Measurements from ENCODE around the gene PTPRN2. TPM values are rescaled to one million over a fixed set of nuclear protein-coding genes. Genes with fewer than 3 reads are reported as not detected.

Gene PTPRN2
- total RNA-seq, 2 experiments from 2014 or later: 4.7 to 4.8 TPM

- DNase-seq: no peak
- ChIA-PET CTCF (no interaction called here), POLR2A (no interaction called here)
- Mint-ChIP-seq H3K4me1 (no peaks in the 10 kb centered on the region), H3K36me3 (ENCODE audit: low read depth) (no peaks in the 10 kb centered on the region), H3K27ac (no peak overlapping the region), H3K4me3 (no peak overlapping the region), H3K9me3 (peaks cover 40% of the 10 kb centered on the region), H3K27me3 (no peaks in the 10 kb centered on the region)
These were observed 478.1 kb downstream of the PTPRN2 start for GRCh38 chr7:158109364-158110033.

GRCh38 chr7:158108646-158109293 lies 478.9 kb downstream of the PTPRN2 start:
- peaks cover 40% of the 10 kb centered on the region for H3K9me3 Mint-ChIP-seq
- ChIA-PET CTCF (no interaction called here), POLR2A (no interaction called here)
- H3K36me3 Mint-ChIP-seq (ENCODE audit: low read depth): no peaks in the 10 kb centered on the region
- H3K4me1 Mint-ChIP-seq: no peaks in the 10 kb centered on the region
- no peak for DNase-seq
- H3K4me3 Mint-ChIP-seq: no peak overlapping the region
- no peak overlapping the region for H3K27ac Mint-ChIP-seq
- H3K27me3 Mint-ChIP-seq: no peaks in the 10 kb centered on the region

DNA sequence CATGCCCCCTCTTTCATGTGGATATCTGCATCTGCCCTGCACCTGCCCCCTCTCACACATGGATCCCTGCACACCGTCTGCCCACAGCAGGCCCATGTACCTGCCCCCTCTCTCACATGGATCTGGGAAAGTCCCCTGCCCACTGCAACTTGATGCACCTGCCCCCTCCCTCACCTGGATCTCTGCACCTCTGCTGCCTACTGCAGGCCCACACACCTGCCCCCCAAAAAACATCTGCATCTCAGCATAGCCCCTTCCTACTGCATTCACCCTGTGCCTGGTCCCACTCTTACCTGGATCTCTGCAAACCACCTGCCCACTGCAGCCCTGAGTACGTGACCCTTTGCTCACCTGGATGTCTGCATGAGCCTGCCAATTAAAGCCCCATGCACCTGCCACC lies 479.8 kb downstream of the PTPRN2 start:
- ChIA-PET POLR2A (no interaction called here), CTCF (no interaction called here)
- Mint-ChIP-seq H3K9me3 (peaks cover 32% of the 10 kb centered on the region), H3K27me3 (no peaks in the 10 kb centered on the region), H3K4me3 (no peak overlapping the region), H3K36me3 (ENCODE audit: low read depth) (no peaks in the 10 kb centered on the region), H3K4me1 (no peaks in the 10 kb centered on the region), H3K27ac (no peak overlapping the region)
- no peak for DNase-seq

GRCh38 chr7:158106272-158106671 lies 481.4 kb downstream of the PTPRN2 start:
- no peak for DNase-seq
- no peaks in the 10 kb centered on the region for H3K27me3 Mint-ChIP-seq
- no peaks in the 10 kb centered on the region for H3K36me3 Mint-ChIP-seq (ENCODE audit: low read depth)
- no peaks in the 10 kb centered on the region for H3K4me1 Mint-ChIP-seq
- H3K9me3 Mint-ChIP-seq: peaks cover 25% of the 10 kb centered on the region
- no peak overlapping the region for H3K4me3 Mint-ChIP-seq
- POLR2A ChIA-PET: no interaction called here
- no peak overlapping the region for H3K27ac Mint-ChIP-seq
- CTCF ChIA-PET: no interaction called here

GRCh38 chr7:158103378-158103777 lies 484.2 kb downstream of the PTPRN2 start:
- CTCF ChIA-PET: no interaction called here
- Mint-ChIP-seq H3K9me3 (peaks cover 19% of the 10 kb centered on the region), H3K36me3 (ENCODE audit: low read depth) (no peaks in the 10 kb centered on the region), H3K27ac (no peak overlapping the region), H3K27me3 (no peaks in the 10 kb centered on the region), H3K4me1 (no peaks in the 10 kb centered on the region), H3K4me3 (no peak overlapping the region)
- POLR2A ChIA-PET: no interaction called here
- no peak for DNase-seq

DNA sequence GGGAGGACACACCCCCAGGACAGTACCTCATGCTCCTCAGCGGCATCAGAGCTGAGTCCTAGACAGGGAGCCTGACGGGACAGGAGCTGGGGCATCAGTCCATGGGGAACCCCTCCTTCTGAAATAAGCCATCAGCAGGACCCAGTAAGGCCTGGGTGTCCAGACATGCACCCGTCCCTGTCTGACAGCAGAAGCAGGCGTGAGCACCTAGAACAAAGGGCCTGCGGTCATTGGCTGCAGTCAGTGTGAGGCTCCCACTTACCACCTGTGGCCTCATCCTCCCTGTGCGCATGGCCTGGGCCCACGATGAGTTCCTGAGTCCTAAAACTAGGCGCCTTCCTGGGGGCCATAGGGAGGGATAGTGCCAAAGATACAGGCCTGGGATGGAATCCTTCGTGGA lies 484.7 kb downstream of the PTPRN2 start:
- no peak for DNase-seq
- peaks cover 16% of the 10 kb centered on the region for H3K9me3 Mint-ChIP-seq
- no peak overlapping the region for H3K4me3 Mint-ChIP-seq
- H3K4me1 Mint-ChIP-seq: no peaks in the 10 kb centered on the region
- H3K27ac Mint-ChIP-seq: no peak overlapping the region
- no peaks in the 10 kb centered on the region for H3K27me3 Mint-ChIP-seq
- H3K36me3 Mint-ChIP-seq (ENCODE audit: low read depth): no peaks in the 10 kb centered on the region
- ChIA-PET POLR2A (no interaction called here), CTCF (no interaction called here)

DNA sequence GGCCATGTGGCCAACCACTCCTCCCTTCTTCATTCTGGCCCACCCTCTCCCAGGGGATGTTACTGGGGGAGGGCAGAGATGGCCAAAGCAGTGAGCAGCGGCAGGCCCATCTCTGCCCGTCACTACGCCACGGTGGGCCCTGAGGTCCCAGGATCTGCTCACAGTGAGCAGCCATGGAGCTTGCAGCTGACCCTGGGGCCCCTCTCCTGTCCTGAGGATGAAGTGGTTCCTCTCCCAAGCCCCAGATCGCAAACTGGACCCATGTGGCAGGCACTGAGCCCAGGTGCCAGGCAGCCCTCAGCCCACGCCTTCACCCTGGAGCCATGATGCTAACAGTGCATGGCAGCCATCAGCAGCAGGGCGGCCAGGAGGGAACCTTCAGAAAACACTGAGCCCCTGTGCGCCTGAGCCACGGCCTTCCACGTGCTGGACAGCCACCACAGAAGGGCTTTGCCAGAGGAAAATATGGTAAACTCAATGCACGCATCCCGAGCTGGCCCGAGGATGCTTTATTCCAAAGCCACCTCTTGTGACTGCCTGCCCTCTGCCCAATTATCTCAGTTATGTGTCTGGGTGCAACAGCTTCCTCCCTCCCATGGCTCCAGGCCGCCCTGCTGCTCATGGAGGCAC lies 485.7 kb downstream of the PTPRN2 start:
- no peak overlapping the region for H3K4me3 Mint-ChIP-seq
- H3K36me3 Mint-ChIP-seq (ENCODE audit: low read depth): no peaks in the 10 kb centered on the region
- H3K9me3 Mint-ChIP-seq: peaks cover 13% of the 10 kb centered on the region
- POLR2A ChIA-PET: no interaction called here
- no peaks in the 10 kb centered on the region for H3K27me3 Mint-ChIP-seq
- no peaks in the 10 kb centered on the region for H3K4me1 Mint-ChIP-seq
- CTCF ChIA-PET: no interaction called here
- no peak for DNase-seq
- H3K27ac Mint-ChIP-seq: no peak overlapping the region

- DNase-seq: no peak
- no peaks in the 10 kb centered on the region for H3K4me1 Mint-ChIP-seq
- H3K9me3 Mint-ChIP-seq: peaks cover 13% of the 10 kb centered on the region
- no peaks in the 10 kb centered on the region for H3K36me3 Mint-ChIP-seq (ENCODE audit: low read depth)
- no peak overlapping the region for H3K27ac Mint-ChIP-seq
- ChIA-PET CTCF (no interaction called here), POLR2A (no interaction called here)
- no peaks in the 10 kb centered on the region for H3K27me3 Mint-ChIP-seq
- no peak overlapping the region for H3K4me3 Mint-ChIP-seq
These were observed 489.2 kb downstream of the PTPRN2 start for GRCh38 chr7:158098125-158099030.

GRCh38 chr7:158097453-158098124 lies 490.0 kb downstream of the PTPRN2 start:
- Mint-ChIP-seq H3K27me3 (no peaks in the 10 kb centered on the region), H3K36me3 (ENCODE audit: low read depth) (no peaks in the 10 kb centered on the region), H3K4me3 (no peak overlapping the region), H3K4me1 (no peaks in the 10 kb centered on the region), H3K27ac (no peak overlapping the region), H3K9me3 (peaks cover 15% of the 10 kb centered on the region)
- CTCF ChIA-PET: no interaction called here
- no peak for DNase-seq
- POLR2A ChIA-PET: no interaction called here

DNA sequence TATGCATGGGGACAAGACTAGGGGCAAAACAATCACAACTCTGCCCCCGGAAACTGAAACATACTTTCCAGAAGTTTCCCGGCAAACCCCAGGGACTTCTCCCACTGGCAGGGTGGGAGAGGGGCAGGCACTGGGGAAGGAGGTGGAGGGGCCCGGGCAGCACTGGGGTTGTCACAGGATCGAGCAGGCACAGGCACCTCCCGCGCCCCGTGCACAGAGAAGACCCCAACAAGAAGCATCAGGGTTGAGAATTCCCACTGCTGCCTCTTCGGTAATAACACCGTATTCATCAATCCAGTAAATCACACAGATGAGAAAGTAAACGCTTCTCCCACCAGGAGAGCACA lies 490.5 kb downstream of the PTPRN2 start:
- Mint-ChIP-seq H3K27ac (no peak overlapping the region), H3K27me3 (no peaks in the 10 kb centered on the region), H3K4me3 (no peak overlapping the region), H3K4me1 (no peaks in the 10 kb centered on the region), H3K36me3 (ENCODE audit: low read depth) (no peaks in the 10 kb centered on the region), H3K9me3 (peaks cover 15% of the 10 kb centered on the region)
- DNase-seq: no peak
- ChIA-PET POLR2A (no interaction called here), CTCF (no interaction called here)

DNA sequence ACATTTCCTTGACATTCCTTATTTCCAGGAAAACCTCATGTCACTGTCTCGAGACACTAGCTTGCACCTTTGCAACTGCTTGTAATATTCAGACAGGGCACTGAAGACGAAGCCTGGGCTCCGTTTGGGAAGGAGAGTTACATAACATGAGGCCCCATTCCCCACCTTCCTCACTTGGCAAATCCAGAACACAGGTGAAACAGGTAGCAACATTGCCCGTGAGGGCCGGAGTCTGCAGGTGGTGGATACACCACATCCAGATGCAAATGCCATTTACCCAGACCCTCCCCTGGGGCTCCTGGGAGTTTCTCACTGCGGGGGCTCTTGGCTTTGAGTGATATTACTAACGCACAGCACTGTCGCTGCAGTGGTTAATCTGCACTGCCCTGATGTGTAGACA lies 491.0 kb downstream of the PTPRN2 start:
- no peak for DNase-seq
- ChIA-PET CTCF (no interaction called here), POLR2A (no interaction called here)
- no peaks in the 10 kb centered on the region for H3K36me3 Mint-ChIP-seq (ENCODE audit: low read depth)
- H3K4me3 Mint-ChIP-seq: no peak overlapping the region
- H3K4me1 Mint-ChIP-seq: no peaks in the 10 kb centered on the region
- no peak overlapping the region for H3K27ac Mint-ChIP-seq
- H3K9me3 Mint-ChIP-seq: peaks cover 15% of the 10 kb centered on the region
- no peaks in the 10 kb centered on the region for H3K27me3 Mint-ChIP-seq

DNA sequence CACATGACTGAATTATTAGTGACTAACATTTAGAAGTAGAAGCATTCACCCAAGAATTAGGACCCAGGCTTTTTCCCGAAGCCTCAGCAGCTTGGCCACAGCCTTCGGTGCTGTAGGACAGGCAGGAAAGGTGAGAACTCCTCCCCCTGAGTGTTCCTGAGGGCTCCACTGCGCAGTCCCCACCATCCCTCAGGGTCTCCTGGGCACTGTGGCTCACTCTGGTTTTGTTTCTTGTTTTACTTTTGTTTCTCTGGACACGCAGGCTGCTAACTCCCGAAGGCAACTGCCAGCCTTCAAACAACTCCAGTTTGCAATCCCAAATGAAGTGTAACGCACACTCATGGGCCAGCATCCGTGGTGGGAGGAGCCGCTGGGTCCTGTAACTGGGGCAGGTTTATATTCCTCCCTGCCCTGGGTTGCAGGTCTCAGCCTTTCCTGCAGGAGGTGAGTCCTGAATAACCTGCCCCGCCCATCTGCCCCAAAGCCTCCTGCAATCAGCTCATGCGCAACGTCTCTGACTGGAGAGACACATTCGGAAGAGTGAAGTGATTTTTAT lies 492.9 kb downstream of the PTPRN2 start:
- DNase-seq: no peak
- ChIA-PET CTCF (no interaction called here), POLR2A (no interaction called here)
- Mint-ChIP-seq H3K27ac (no peak overlapping the region), H3K4me3 (no peak overlapping the region), H3K36me3 (ENCODE audit: low read depth) (no peaks in the 10 kb centered on the region), H3K27me3 (no peaks in the 10 kb centered on the region), H3K4me1 (no peaks in the 10 kb centered on the region), H3K9me3 (peaks cover 5% of the 10 kb centered on the region)

DNA sequence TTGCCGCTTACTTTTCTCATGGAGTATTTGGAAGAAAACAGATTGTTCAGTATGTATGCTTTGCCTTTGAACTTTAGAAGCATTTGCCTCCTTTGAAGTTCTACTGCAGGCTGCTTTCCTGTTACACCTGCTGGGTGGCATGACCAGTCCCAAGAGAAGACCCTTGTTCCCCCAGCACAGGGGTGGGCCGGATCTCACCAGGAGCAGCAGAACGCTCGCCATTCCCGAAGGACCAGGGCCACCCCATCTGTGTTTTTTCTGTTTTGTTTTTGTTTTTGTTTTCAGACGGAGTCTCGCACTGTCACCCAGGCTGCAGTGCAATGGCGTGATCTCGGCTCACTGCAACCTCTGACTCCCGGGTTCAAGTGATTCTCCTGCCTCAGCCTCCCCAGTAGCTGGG lies 493.6 kb downstream of the PTPRN2 start:
- H3K4me1 Mint-ChIP-seq: no peaks in the 10 kb centered on the region
- H3K27me3 Mint-ChIP-seq: no peaks in the 10 kb centered on the region
- DNase-seq: no peak
- no peak overlapping the region for H3K4me3 Mint-ChIP-seq
- POLR2A ChIA-PET: no interaction called here
- H3K27ac Mint-ChIP-seq: no peak overlapping the region
- CTCF ChIA-PET: no interaction called here
- no peaks in the 10 kb centered on the region for H3K36me3 Mint-ChIP-seq (ENCODE audit: low read depth)
- H3K9me3 Mint-ChIP-seq: peaks cover 4% of the 10 kb centered on the region
